Fibroblast of skin of right quadriceps (primary cell): Measurements from ENCODE around the gene TP53I3.
A peak's percentile ranks its signal among the peaks of the same experiment; 100 is the strongest.
"Not testable (repeated sequence)": the region's sequence is repeated elsewhere in the genome, so short reads cannot be mapped to it uniquely, and the experiment has no call there.

Experiments
- DNase-seq: peaks from one replicate; pipeline ENCODE4 v3.0.0-alpha.2; 2013

The TP53I3 gene

DNA sequence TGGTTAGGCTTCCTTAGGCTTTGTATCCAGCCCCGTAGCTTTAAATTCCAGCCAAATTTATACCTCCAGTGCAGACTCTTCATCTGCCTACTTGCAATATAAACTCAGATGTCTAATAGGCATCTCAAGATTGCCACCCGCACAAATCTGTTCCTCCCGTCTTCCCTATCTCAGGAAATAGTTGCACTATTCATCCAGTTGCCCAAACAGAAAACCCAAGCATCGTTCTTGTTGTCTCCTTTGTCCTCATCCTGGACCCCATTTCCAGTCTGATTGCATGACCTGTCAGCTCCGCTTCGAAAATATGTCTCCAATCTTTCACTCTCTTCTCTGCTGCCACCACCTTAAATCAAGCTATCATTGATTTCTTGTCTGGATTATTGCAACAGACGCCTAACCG is 32.8 kb downstream of the TP53I3 start:
- DNase-seq = no peak

DNA sequence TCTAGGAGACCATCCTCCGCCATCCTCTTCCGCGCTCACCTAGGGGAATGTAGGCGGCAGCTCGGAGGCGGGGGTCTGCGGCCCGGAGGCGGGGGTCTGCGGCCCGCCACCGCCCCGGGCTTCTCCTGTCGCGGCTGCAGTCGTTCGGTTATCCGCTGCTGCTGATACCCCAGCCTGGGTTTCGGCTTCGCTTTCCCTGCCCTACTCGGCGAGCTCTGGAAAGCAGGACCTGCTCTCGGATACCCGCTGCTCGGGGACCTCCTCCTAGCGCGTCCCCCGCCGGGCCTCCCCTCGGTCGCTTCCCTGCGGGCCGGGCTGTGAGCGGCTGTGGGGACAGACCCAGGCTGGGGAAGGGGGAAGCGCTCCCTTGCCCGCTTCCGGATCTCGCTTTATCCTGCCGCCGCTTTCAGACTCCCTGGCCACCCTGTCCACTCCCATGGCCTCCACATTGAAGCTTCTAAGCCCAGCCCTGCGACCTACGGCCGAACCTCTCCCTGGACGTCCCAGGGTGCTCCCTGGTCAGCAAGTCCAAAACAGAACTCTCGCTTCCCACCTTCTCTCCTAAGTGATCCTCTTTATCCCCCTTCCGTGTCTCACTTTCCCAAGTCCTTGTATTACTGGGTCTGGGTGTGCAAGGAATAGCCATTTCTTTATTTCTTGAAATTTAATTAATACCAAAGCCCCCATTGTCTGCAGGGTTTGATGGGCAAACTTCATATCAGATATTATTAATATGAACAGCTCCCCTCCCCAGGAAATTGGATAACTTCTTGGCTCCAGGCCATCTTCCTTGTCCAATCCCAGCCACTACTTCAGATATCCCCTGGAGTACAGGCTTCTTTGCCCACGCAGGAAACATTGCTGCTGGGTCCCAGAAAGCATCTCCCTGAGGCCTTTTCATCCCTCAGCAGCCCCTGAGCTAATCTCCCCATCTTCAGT is 34.3 kb downstream of the TP53I3 start:
- no peak for DNase-seq

DNA sequence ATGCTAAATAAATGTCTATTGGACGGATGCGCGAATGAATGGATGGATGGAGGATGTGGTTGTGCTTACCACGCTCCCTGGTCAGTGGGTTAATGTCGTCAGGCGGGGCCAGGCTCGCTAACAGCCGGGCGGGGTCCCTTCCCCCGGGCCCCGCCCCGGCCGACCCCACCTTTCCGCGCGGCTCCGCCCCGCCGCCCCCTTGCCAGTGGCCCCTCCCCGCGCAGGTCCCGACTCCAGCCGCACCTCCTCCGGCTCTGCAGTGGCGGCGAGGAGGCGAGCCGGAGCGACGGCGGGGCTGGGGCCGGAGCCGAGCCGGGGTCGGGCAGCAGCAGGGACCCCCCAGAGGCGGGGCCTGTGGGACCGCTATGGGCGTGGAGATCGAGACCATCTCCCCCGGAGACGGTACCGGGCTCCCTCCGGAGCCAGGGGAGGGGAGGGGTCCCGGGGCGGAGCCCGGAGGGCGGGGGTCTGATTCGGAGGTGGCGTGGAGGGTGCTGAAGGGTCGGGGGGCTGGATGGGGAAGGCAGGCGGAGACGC is 35.1 kb downstream of the TP53I3 start, which contains the start of gene FKBP1B:
Gene FKBP1B, plus strand, starts transcription at position 257 of the 537 bp plus-strand sequence. Its CDS starts 109 bp downstream, at position 366.
- DNase-seq = peak; percentile 32

DNA sequence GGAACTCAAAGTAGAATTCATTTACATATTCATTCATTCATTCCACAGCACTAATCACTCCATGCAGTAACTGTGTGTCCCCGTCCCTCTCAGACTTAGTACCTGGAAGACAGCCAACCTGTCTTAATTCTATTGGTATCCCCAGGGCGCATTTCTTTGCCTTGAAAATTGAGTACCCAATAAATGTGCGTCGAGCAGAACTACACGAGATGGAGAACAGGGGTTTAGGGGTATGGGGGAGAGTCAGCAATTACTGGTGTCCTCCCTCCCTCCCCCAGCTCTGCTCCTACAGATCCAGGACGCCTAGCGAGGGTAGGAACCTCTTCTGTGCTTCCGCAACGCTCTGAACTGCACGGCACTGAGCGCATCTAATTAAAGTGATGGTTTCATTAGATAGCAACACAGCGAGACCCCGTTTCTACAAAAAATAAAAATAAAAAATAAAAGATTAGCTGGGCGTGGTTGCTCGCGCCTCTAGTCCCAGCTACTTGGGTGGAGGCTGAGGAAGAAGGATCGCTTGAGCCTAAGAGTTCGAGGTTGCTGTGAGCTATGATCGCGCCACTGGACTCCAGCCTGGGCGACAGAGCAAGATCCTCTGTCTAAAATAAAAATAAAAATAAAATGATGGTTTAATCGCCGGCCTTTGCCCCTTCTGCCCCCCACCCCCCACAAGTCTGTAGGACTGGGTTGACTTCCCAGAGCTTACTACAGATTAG is 35.7 kb downstream of the TP53I3 start:
- no peak for DNase-seq

DNA sequence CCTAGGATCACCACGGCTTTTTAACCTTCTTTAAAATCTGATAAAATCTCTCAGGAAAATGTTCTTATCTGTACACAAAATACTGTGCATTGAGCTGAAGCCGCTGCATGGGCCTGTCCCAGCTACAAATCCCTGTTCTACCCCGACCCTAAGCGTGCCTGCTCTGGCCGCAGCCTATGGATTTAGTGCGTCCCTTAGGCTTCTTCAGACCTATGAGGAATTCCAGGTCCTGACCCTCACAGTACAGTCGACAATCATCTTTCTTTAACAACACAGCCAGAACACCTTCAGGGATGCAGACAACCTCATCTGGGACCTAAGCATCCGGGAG is 37.0 kb downstream of the TP53I3 start:
- DNase-seq = no peak

DNA sequence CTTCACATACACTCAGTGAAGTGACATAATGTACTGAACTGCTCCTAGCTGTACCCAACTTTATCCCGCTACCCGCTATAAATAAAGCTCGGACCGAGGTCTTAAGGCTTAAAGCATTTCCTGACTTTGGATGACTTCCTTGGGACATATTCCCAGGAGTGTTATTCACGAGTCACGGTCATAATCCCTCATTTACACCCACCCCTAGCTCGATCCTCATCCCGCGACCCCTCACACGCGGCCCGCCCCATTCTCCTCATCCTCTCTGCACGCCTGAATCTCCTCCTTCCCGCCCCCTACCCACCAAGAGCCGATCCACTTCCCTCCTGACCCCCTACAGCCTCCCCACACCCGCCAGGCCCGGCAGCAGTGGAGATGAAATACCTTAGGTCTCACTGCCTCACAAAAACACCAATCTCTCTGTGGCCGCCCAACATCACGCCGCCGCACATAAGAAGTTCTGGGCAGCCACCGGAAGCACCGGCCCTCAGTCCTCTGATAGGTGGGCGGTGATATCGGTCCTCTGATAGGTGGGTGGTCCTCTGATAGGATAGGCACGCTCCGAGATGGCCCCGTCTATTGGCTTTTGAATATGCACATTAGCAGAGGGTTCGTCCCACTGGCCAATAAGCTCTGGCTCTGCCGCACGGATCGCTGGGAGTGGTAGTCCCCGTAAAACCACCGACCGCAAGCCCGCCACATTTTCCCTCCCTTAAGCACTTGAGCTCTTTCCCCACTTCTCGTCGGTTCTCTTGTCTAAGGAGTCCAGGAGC is 37.5 kb downstream of the TP53I3 start, which contains the start of gene WDCP:
Gene WDCP, minus strand, starts transcription at position 462 of the 773 bp plus-strand sequence. CDS start 7,897 bp downstream, outside the sequence.
- DNase-seq = peak; percentile 98

DNA sequence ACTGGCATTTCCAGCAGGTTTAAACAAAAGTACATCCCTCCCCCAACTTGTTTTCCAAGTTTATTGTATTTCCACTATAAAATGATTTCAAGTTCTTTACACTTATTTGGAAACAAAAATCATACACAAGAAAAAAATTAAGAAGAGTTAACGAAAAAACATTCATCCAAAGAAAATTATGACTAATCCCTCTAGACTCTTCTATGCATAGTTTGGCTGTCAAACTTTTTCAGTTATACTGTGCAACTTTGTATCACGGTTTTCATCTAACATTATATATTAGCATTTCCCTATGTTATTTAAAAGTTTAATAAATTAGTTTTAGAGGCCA is 38.1 kb downstream of the TP53I3 start:
- no peak for DNase-seq

DNA sequence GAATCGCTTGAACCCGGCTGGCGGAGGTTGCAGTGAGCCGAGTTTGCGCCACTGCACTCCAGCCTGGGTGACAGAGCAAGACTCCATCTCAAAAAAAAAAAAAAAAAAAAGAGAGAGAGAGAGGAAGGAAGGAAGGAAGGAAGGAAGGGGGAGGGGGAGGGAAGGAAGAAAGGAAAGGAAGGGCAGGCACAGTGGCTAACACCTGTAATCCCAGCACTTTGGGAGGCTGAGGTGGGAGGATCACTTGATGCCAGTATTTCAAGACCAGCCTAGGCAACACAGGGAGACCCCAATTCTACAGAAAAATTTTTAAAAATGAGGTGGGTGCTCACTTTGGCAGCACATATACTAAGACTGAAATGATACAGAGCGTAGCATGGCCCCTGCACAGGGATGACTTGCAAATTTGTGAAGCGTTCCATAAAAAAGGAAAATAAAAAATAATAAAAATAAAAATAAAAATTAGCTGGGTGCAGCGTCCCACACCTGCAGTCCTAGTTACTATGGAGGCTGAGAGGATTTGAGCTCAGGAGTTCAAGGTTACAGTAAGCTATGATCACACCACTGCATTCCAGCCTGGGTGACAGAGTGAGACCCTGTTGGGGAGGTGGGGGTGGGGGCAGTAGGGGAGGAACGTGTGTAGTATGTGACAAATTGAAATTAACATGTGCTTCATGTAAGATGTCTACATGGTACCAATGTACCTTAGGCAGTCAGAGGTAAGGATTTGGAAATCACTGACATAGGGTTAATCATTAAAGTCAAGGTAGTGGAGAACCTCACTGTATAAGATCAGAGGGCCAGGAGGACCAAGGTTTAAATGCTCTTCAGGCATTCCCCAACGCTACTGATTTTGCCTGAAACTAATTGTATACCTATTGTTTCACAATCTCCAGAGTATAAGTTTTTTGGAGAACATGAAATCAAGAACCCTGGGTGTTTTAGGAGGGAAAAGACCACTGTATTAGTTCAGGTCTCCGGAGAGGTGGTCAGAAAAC is 38.8 kb downstream of the TP53I3 start:
- no peak for DNase-seq

DNA sequence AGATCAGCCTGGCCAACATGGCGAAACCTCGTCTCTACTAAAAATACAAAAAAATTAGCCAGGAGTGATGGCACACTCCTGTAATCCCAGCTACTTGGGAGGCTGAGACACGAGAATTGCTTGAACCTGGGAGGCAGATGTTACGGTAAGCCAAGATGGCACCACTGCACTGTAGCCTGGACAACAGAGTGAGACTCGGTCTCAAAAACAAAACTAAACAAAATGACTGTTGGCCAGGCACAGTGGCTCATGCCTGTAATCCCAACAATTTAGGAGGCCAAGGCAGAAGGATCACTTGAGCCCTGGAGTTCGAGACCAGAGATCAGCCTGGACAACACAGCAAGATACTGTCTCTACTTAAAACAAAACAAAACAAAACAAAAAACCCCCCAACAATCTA is 41.5 kb downstream of the TP53I3 start:
- not testable (repeated sequence) for DNase-seq

DNA sequence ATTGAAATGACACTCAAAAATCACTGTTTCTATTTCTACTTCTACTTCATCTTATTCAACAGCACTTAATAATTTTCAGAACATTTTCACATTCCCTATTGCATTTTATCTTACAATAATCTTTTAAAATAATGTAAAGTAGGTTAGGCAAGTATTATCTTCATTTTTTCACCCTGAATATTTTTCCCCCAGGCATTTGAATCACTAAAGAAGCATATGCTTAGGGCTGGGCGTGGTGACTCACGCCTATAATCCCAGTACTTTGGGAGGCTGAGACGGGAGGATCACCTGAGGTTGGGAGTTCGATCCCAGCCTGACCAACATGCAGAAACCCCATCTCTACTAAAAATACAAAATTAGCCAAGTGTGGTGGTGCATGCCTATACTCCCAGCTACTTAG is 44.1 kb downstream of the TP53I3 start:
- no peak for DNase-seq

DNA sequence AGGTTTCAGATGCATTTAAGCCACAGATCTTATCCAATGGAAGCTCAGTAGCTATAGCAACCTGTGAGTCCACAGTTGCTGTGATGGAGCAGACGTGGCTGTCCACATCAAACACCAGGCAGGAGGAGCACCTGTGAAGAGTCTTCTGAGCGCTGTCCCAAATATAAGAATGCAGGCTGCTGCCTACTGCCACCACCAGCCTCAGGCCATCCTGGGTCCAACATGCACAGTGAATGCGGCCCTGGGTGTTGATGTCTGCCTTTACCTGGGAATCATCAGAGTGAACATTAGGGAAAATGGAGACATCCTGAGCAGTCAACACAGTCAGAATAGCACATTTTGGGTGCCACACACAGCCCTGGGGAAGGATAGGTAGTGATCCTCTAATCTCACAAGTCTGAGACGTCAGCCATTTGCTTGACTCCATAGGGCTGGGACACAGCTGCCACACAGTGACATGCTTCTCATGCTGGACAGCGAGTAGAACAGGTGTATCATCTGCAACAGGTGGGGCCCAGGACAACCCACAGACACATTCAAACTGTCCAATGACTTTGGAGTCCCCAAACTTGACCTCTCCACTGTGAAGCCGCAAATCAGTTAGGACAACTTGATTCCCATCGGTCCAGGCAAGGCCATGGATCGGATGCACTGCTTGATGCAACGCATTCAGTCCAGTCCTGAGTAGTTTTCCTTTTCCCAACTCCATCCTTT is 45.7 kb downstream of the TP53I3 start:
- DNase-seq = no peak
